Cerebellar nuclear complex (tissue), 1 donor: ENCODE measurements around the gene PNRC1.
"Not testable (repeated sequence)": the region's sequence is repeated elsewhere in the genome, so short reads cannot be mapped to it uniquely, and the experiment has no call there.

Experiments
- DNase-seq, 2 experiments: peaks; one replicate each; lab custom pipeline; 2025; lab: John Stamatoyannopoulos, UW

The PNRC1 gene

GRCh38 chr6:89059227-89059626, 21.3 kb upstream of the PNRC1 start:
- no peak for DNase-seq

GRCh38 chr6:89063881-89064280, 16.7 kb upstream of the PNRC1 start:
- no peak for DNase-seq

GRCh38 chr6:89064931-89065330, 15.6 kb upstream of the PNRC1 start:
- not testable (repeated sequence) for DNase-seq

- DNase-seq: not testable (repeated sequence)
Observed at GRCh38 chr6:89066121-89066520, 14.4 kb upstream of the PNRC1 start.

GRCh38 chr6:89066940-89067646, 13.5 kb upstream of the PNRC1 start:
- DNase-seq: no peak

GRCh38 chr6:89067796-89068195, 12.8 kb upstream of the PNRC1 start:
- DNase-seq: no peak

GRCh38 chr6:89068695-89069094, 11.9 kb upstream of the PNRC1 start:
- DNase-seq: no peak

GRCh38 chr6:89069536-89070163, 10.9 kb upstream of the PNRC1 start:
- no peak for DNase-seq

GRCh38 chr6:89071036-89071435, 9.5 kb upstream of the PNRC1 start:
- no peak for DNase-seq

GRCh38 chr6:89073014-89073620, 7.4 kb upstream of the PNRC1 start:
- no peak for DNase-seq

GRCh38 chr6:89073840-89074239, 6.7 kb upstream of the PNRC1 start:
- no peak for DNase-seq

- peak in 1 of 2 experiments; percentile 53 for DNase-seq
Observed at GRCh38 chr6:89079511-89080234, 878 bp upstream of the PNRC1 start.

GRCh38 chr6:89081129-89081422, 525 bp downstream of the PNRC1 start:
- no peak for DNase-seq

GRCh38 chr6:89081423-89082322, 1.1 kb downstream of the PNRC1 start:
- peak; percentile 35 to 74 for DNase-seq

GRCh38 chr6:89082486-89082891, 1.9 kb downstream of the PNRC1 start:
- DNase-seq: no peak

- no peak for DNase-seq
Observed at GRCh38 chr6:89084542-89084941, 4.0 kb downstream of the PNRC1 start.

- DNase-seq: no peak
Observed at GRCh38 chr6:89084954-89085353, 4.4 kb downstream of the PNRC1 start.

- DNase-seq: no peak
Observed at GRCh38 chr6:89085409-89086205, 5.1 kb downstream of the PNRC1 start.

- DNase-seq: no peak
Observed at GRCh38 chr6:89087881-89088280, 7.3 kb downstream of the PNRC1 start.

- no peak for DNase-seq
Observed at GRCh38 chr6:89098461-89098860, 17.9 kb downstream of the PNRC1 start.

GRCh38 chr6:89100114-89100513, 19.6 kb downstream of the PNRC1 start:
- DNase-seq: no peak
